Skeletal muscle satellite cell (primary cell): ENCODE data around the gene NLGN1.

Experiments
- H3K27me3 ChIP-seq: 2 replicates; pipeline ENCODE4 v1.7.0; 2013; ENCODE audit warnings: low read length; ENCODE audit not compliant: control insufficient read depth, insufficient read depth
- H3K36me3 ChIP-seq: 2 replicates; pipeline ENCODE4 v1.7.0; 2013; ENCODE audit warnings: mild to moderate bottlenecking, control low read depth, low read length; ENCODE audit not compliant: insufficient read depth
- H3K4me1 ChIP-seq: 2 replicates; pipeline ENCODE4 v1.7.0; 2013; ENCODE audit warnings: low read length; ENCODE audit not compliant: control insufficient read depth, insufficient read depth
- H3K4me2 ChIP-seq: 2 replicates; pipeline ENCODE4 v1.7.0; 2013; ENCODE audit warnings: mild to moderate bottlenecking, low read length
- H3K4me3 ChIP-seq: 2 replicates; pipeline ENCODE4 v1.7.0; 2013; ENCODE audit warnings: low read length
- H3K9ac ChIP-seq: 2 replicates; pipeline ENCODE4 v1.7.0; 2013; ENCODE audit warnings: mild to moderate bottlenecking, low read depth, low read length, moderate library complexity
- H3K9me3 ChIP-seq: replicated peaks from 2 replicates; pipeline ENCODE4 v1.7.0; 2013; ENCODE audit warnings: mild to moderate bottlenecking, control low read depth, low read length

NLGN1 gene

GRCh38 chr3:173893835-173894234, 496.3 kb downstream of the NLGN1 start:
- no peak overlapping the region for H3K9ac ChIP-seq
- no peaks in the 10 kb centered on the region for H3K36me3 ChIP-seq
- H3K4me2 ChIP-seq, result no peak overlapping the region
- no peak overlapping the region for H3K4me3 ChIP-seq
- H3K9me3 ChIP-seq, result no peaks in the 10 kb centered on the region
- H3K27me3 ChIP-seq, result no peaks in the 10 kb centered on the region
- H3K4me1 ChIP-seq, result no peaks in the 10 kb centered on the region

- Histone ChIP-seq H3K4me2 (no peak overlapping the region), H3K36me3 (no peaks in the 10 kb centered on the region), H3K9ac (no peak overlapping the region), H3K9me3 (no peaks in the 10 kb centered on the region), H3K4me1 (no peaks in the 10 kb centered on the region), H3K27me3 (no peaks in the 10 kb centered on the region), H3K4me3 (no peak overlapping the region)
These were observed 500.1 kb downstream of the NLGN1 start for GRCh38 chr3:173897631-173898030.

GRCh38 chr3:173901649-173902048, 504.1 kb downstream of the NLGN1 start:
- Histone ChIP-seq H3K27me3 (no peaks in the 10 kb centered on the region), H3K4me1 (no peaks in the 10 kb centered on the region), H3K9me3 (no peaks in the 10 kb centered on the region), H3K4me2 (no peak overlapping the region), H3K36me3 (no peaks in the 10 kb centered on the region), H3K9ac (no peak overlapping the region), H3K4me3 (no peak overlapping the region)

- Histone ChIP-seq H3K36me3 (no peaks in the 10 kb centered on the region), H3K9ac (no peak overlapping the region), H3K4me2 (no peak overlapping the region), H3K9me3 (no peaks in the 10 kb centered on the region), H3K4me1 (no peaks in the 10 kb centered on the region), H3K4me3 (no peak overlapping the region), H3K27me3 (no peaks in the 10 kb centered on the region)
These were observed 504.9 kb downstream of the NLGN1 start for GRCh38 chr3:173902401-173902800.

- Histone ChIP-seq H3K4me1 (no peaks in the 10 kb centered on the region), H3K9me3 (no peaks in the 10 kb centered on the region), H3K9ac (no peak overlapping the region), H3K36me3 (no peaks in the 10 kb centered on the region), H3K4me3 (no peak overlapping the region), H3K27me3 (no peaks in the 10 kb centered on the region), H3K4me2 (no peak overlapping the region)
These were observed 505.3 kb downstream of the NLGN1 start for GRCh38 chr3:173902871-173903270.

- no peak overlapping the region for H3K9ac ChIP-seq
- H3K4me3 ChIP-seq, result no peak overlapping the region
- no peaks in the 10 kb centered on the region for H3K36me3 ChIP-seq
- H3K27me3 ChIP-seq, result no peaks in the 10 kb centered on the region
- H3K4me1 ChIP-seq, result no peaks in the 10 kb centered on the region
- H3K4me2 ChIP-seq, result no peak overlapping the region
- H3K9me3 ChIP-seq, result no peaks in the 10 kb centered on the region
These were observed 507.8 kb downstream of the NLGN1 start for GRCh38 chr3:173905381-173905780.

- no peaks in the 10 kb centered on the region for H3K9me3 ChIP-seq
- no peaks in the 10 kb centered on the region for H3K27me3 ChIP-seq
- H3K9ac ChIP-seq, result no peak overlapping the region
- no peak overlapping the region for H3K4me2 ChIP-seq
- no peaks in the 10 kb centered on the region for H3K36me3 ChIP-seq
- no peak overlapping the region for H3K4me3 ChIP-seq
- no peaks in the 10 kb centered on the region for H3K4me1 ChIP-seq
These were observed 513.9 kb downstream of the NLGN1 start for GRCh38 chr3:173911446-173911845.

GRCh38 chr3:173912126-173912525, 514.6 kb downstream of the NLGN1 start:
- Histone ChIP-seq H3K4me3 (no peak overlapping the region), H3K4me1 (no peaks in the 10 kb centered on the region), H3K4me2 (no peak overlapping the region), H3K9me3 (no peaks in the 10 kb centered on the region), H3K9ac (no peak overlapping the region), H3K27me3 (no peaks in the 10 kb centered on the region), H3K36me3 (no peaks in the 10 kb centered on the region)

GRCh38 chr3:173913397-173913796, 515.9 kb downstream of the NLGN1 start:
- Histone ChIP-seq H3K9ac (no peak overlapping the region), H3K27me3 (no peaks in the 10 kb centered on the region), H3K4me3 (no peak overlapping the region), H3K9me3 (no peaks in the 10 kb centered on the region), H3K4me1 (no peaks in the 10 kb centered on the region), H3K4me2 (no peak overlapping the region), H3K36me3 (no peaks in the 10 kb centered on the region)

- no peak overlapping the region for H3K4me2 ChIP-seq
- H3K4me1 ChIP-seq, result no peaks in the 10 kb centered on the region
- H3K9ac ChIP-seq, result no peak overlapping the region
- H3K36me3 ChIP-seq, result no peaks in the 10 kb centered on the region
- no peak overlapping the region for H3K4me3 ChIP-seq
- H3K9me3 ChIP-seq, result no peaks in the 10 kb centered on the region
- no peaks in the 10 kb centered on the region for H3K27me3 ChIP-seq
These were observed 516.5 kb downstream of the NLGN1 start for GRCh38 chr3:173913974-173914421.

- Histone ChIP-seq H3K4me3 (no peak overlapping the region), H3K4me1 (no peaks in the 10 kb centered on the region), H3K9me3 (no peaks in the 10 kb centered on the region), H3K4me2 (no peak overlapping the region), H3K36me3 (no peaks in the 10 kb centered on the region), H3K9ac (no peak overlapping the region), H3K27me3 (no peaks in the 10 kb centered on the region)
These were observed 519.3 kb downstream of the NLGN1 start for GRCh38 chr3:173916799-173917198.

- no peaks in the 10 kb centered on the region for H3K4me1 ChIP-seq
- no peaks in the 10 kb centered on the region for H3K9me3 ChIP-seq
- no peaks in the 10 kb centered on the region for H3K36me3 ChIP-seq
- H3K4me2 ChIP-seq, result no peak overlapping the region
- H3K4me3 ChIP-seq, result no peak overlapping the region
- H3K27me3 ChIP-seq, result no peaks in the 10 kb centered on the region
- H3K9ac ChIP-seq, result no peak overlapping the region
These were observed 522.8 kb downstream of the NLGN1 start for GRCh38 chr3:173920386-173920785.
